ENCODE data around the gene PDGFB.
A peak's percentile ranks its signal among the peaks of the same experiment; 100 is the strongest.

The PDGFB gene

DNA sequence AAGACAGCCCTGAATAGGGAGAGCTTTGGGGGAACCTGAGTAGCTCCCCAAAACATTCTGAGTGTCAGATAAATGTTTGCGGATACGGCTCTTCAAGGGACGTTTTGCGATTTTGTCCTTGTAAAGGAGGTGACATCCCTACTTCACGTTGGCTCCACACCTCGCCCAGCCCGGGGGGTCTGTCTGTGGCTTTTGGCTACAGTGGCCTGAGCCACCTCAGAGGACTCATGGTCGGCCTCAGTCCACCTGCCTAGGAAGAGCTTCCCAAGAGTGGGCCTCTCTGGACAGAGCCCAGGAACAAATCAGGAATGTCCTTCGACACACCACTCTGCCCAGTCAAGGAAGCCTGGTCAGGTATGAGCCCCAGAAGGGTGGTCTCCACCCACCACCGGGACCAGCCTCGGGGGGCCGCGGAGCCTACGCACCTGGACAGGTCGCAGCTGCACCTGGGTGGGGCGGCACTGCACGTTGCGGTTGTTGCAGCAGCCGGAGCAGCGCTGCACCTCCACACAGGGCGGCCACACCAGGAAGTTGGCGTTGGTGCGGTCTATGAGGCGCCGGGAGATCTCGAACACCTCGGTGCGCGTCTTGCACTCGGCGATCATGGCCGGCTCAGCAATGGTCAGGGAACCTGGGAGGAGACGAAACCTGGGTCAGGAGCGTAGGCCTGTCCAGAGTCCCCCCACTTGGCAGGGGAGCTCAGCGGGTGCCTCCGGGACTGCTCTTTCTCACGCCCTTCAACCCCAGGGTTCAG, 13.4 kb downstream of the PDGFB start:
- Mint-ChIP-seq H3K4me1 (peaks cover 51% of the 10 kb centered on the region), H3K27me3 (peaks cover 80% of the 10 kb centered on the region)

DNA sequence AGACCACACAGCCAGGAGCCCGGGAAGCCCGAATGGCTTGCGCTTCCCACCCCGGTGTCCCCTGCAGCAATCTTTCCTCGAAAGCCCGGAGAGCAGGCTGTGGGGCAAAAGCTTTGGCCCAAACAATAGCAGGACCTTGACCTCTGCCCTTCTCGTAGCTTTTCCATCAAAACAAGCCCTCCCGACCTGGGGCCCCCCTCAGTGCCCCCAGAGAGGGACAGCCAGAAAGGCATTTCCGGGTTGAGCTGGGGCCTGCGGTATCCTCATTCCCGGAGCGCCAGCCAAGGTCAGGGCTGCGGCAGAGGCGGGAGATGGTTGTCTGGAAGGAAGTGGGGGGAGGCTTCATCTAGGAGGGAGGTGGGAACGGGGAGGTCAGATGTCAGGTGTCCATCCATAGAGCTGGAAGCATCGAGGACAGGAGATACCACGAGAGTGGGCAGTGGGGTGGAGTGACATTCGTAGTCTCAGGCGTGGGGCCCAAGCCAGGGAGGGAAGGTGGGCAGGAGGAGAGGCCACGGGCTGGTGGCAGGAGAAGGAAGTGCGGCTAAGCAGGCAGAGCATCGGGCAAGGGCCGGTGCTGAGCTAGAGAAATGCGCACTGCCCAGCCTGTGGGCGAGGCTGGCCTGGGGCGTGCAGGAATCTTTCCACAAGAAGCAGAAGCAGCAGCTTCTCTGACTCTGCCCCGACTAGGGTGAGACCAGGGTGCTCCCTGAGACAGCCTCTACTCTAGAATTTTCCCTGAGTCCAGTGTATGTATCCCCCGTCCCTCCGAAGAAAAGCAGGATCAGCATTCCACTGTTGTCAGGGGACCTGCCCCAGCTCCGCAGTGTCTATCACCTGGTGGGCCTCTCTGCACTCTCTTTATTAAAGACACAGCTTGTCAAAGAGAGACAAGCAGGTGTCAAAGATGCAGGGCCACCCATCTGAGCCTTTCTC, 14.3 kb downstream of the PDGFB start:
- Mint-ChIP-seq H3K4me1 (peaks cover 42% of the 10 kb centered on the region), H3K27ac (peak overlapping the region in 1 of 2 donors; percentile 57)
- ATAC-seq, result no peak

More for the DNA sequence above, 13.4 kb downstream of the PDGFB start:
- no peaks in the 10 kb centered on the region for H3K9me3 Mint-ChIP-seq
- H3K4me3 Mint-ChIP-seq, result no peak overlapping the region
- no peak for DNase-seq
- ATAC-seq, result no peak
- no peak overlapping the region for H3K27ac Mint-ChIP-seq

DNA sequence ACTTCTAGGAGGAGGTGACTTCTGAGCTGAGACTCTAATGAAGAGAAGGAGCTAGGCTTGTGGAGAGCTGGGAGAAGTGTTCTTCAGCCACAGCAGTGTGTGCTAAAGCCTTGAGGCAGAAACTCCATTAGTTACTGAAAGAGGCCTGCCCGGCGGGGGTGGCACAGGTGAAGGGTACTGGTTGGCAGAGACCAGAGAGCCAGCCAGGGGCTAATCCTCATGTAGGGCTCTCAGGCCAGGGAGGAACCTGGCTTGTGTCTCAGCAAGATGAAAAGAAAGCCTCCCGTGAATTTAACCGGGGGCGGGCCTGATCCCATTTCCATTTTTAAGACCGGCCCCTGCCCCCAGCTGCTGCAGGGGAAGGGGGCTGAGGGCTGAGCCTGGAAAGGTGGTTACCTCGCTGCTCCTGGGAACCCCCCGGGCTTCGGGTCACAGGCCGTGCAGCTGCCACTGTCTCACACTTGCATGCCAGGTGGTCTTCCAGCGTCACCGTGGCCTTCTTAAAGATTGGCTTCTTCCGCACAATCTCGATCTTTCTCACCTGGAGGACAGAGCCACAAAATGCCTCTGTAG, 15.0 kb downstream of the PDGFB start:
- DNase-seq (no peak), ATAC-seq (no peak)
- H3K27ac Mint-ChIP-seq, result no peak overlapping the region
- H3K4me1 Mint-ChIP-seq, result peaks cover 35% of the 10 kb centered on the region
- H3K4me3 Mint-ChIP-seq, result no peak overlapping the region
- H3K9me3 Mint-ChIP-seq, result no peaks in the 10 kb centered on the region
- H3K27me3 Mint-ChIP-seq, result peaks cover 70% of the 10 kb centered on the region

More for the DNA sequence above, 14.3 kb downstream of the PDGFB start:
- no peak for DNase-seq
- Mint-ChIP-seq H3K4me3 (no peak overlapping the region), H3K27me3 (peaks cover 77% of the 10 kb centered on the region), H3K9me3 (no peaks in the 10 kb centered on the region)

DNA sequence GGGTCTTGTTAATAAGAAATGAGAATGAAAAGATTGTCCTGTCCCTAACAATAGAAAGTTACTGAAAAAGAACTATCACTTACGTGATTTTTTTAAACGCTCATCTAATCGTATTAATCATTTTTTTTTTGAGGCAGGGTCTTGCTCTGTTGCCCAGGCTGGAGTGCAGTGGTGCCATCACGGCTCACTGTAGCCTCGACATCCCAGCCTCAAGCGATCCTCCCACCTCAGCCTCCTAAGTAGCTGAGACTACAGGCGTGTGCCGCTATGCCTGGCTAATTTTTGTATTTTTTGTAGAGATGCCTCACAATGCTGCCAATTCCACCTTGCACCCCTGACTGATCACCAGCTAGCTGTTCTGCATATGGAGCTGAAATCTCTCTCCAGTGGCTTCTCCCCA, 15.7 kb downstream of the PDGFB start:
- DNase-seq (no peak), ATAC-seq (no peak)
- peaks cover 63% of the 10 kb centered on the region for H3K27me3 Mint-ChIP-seq
- H3K4me3 Mint-ChIP-seq, result no peak overlapping the region
- H3K4me1 Mint-ChIP-seq, result peaks cover 28% of the 10 kb centered on the region
- no peaks in the 10 kb centered on the region for H3K9me3 Mint-ChIP-seq
- no peak overlapping the region for H3K27ac Mint-ChIP-seq

GRCh38 chr22:39227542-39228272, 17.1 kb downstream of the PDGFB start:
- peaks cover 60% of the 10 kb centered on the region for H3K27me3 Mint-ChIP-seq
- H3K27ac Mint-ChIP-seq, result no peak overlapping the region
- ATAC-seq, result no peak
- H3K9me3 Mint-ChIP-seq, result no peaks in the 10 kb centered on the region
- H3K4me1 Mint-ChIP-seq, result peaks cover 23% of the 10 kb centered on the region
- H3K4me3 Mint-ChIP-seq, result no peak overlapping the region
- DNase-seq, result no peak

DNA sequence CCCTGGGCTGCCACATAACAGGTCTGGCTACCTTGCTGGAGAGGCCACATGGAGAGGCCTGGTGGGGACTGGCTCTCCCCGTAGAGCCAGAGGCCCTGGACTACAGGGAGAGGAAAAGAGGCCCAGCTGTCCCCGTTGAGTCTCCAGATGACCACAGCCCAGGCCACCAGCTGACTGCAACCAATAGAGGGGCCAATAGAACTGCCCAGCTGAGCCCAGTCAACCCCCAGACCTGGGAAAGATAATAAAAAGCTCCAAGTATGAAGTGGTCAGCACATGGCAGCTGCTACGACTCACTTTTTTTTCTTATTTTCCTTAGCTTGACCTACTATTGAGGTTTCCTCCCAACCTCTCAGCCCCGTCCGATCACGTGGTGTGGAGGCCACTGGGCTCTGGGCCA, 18.4 kb downstream of the PDGFB start:
- peaks cover 24% of the 10 kb centered on the region for H3K4me1 Mint-ChIP-seq
- H3K9me3 Mint-ChIP-seq, result no peaks in the 10 kb centered on the region
- H3K27ac Mint-ChIP-seq, result no peak overlapping the region
- H3K4me3 Mint-ChIP-seq, result no peak overlapping the region
- H3K27me3 Mint-ChIP-seq, result peaks cover 50% of the 10 kb centered on the region
- DNase-seq (no peak), ATAC-seq (no peak)

GRCh38 chr22:39225591-39225990, 19.2 kb downstream of the PDGFB start:
- DNase-seq (no peak), ATAC-seq (no peak)
- no peak overlapping the region for H3K27ac Mint-ChIP-seq
- H3K4me1 Mint-ChIP-seq, result peaks cover 25% of the 10 kb centered on the region
- H3K9me3 Mint-ChIP-seq, result no peaks in the 10 kb centered on the region
- H3K27me3 Mint-ChIP-seq, result peaks cover 42% of the 10 kb centered on the region
- no peak overlapping the region for H3K4me3 Mint-ChIP-seq

GRCh38 chr22:39224550-39224949, 20.2 kb downstream of the PDGFB start:
- DNase-seq (no peak), ATAC-seq (no peak)
- Mint-ChIP-seq H3K9me3 (peaks cover 0 to 5% of the 10 kb centered on the region in 2 donors), H3K4me1 (peaks cover 17% of the 10 kb centered on the region), H3K27me3 (peaks cover 32% of the 10 kb centered on the region), H3K4me3 (no peak overlapping the region), H3K27ac (no peak overlapping the region)

DNA sequence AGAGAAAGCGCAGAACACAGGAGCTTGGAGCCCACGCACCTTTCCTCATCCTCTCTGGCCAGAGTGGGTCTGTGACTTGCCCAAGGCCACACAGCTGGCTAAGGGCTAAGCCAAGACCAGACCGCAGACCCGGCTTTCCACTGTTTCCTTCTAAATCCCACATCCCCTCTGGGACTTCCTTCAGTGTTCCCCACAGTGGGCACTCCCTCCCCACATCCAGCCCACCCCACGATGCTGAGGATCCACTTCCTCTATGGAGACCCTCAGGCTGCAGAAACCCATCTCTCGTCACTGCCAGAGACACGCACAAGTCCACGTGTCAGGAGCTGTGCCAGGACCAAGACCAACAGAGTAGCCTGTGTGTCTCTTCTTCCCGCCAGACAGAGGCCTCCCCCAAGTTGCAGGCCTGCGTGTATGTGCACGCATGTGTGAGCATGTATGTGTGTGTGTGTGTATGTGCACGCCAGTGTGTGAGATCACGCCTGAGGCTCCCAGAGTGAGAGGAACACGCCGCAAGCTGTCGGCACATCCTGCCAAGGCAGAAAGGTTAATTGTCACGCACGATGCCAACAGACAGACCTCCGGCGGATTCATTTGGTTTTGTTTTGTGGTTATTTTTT, 21.6 kb downstream of the PDGFB start:
- H3K27ac Mint-ChIP-seq, result peak overlapping the region in 1 of 2 donors; percentile 15
- ATAC-seq, result peak; percentile 63

GRCh38 chr22:39221999-39222686, 22.6 kb downstream of the PDGFB start:
- Mint-ChIP-seq H3K27ac (no peak overlapping the region), H3K4me1 (peaks cover 17% of the 10 kb centered on the region), H3K4me3 (no peak overlapping the region), H3K9me3 (peaks cover 0 to 6% of the 10 kb centered on the region in 2 donors), H3K27me3 (peaks cover 28% of the 10 kb centered on the region)
- ATAC-seq (no peak), DNase-seq (no peak)

More for the DNA sequence above, 21.6 kb downstream of the PDGFB start:
- no peak overlapping the region for H3K4me3 Mint-ChIP-seq
- DNase-seq, result no peak
- H3K9me3 Mint-ChIP-seq, result peaks cover 0 to 5% of the 10 kb centered on the region in 2 donors
- H3K27me3 Mint-ChIP-seq, result peaks cover 24% of the 10 kb centered on the region
- H3K4me1 Mint-ChIP-seq, result peaks cover 17% of the 10 kb centered on the region

DNA sequence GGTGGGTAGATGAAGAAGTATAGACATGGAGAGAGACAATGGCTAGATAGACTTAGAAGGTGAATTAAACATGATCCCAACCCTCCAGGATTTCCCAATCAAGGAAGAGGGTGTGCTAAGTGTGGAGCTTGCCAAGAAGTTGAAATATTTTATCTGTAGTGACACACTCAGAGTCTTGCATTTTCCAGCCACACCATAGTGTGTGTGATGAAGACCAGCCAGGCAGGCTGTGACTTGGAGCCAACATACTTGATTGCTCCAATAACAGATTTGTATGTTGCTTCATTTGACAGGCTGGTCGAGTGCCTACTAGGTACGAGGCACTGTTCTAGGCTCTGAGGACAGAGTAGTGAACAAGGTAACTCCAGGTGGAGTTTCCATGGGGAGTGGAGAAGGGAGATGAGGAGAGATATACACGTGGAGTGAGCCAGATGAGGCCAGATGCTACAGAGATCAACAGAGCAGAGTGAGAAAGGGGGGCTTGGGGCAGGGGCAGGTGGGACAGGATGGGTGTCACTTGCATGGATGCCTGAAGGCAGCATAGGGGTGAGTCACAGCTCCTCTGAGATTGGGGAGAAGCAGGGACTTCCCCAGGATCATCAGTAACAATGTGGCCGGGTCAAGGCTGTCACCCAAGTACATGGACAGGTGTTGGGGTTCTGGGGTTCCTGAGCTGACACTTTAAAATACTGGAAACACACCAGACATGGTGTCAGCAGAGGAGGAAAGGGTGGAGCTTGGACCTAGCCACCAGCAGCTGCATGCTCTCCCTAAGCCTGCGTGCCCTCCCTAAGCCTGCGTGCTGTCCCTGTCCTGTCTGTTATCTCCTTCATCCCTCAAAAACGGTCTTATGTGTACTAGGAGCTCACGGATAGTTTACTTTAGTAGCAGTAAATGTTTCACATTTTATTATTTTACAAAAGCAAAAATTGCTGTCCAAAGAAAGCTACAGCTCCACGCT, 23.6 kb downstream of the PDGFB start:
- DNase-seq, result no peak
- Mint-ChIP-seq H3K4me3 (no peak overlapping the region), H3K27me3 (peaks cover 30% of the 10 kb centered on the region), H3K4me1 (peaks cover 17% of the 10 kb centered on the region), H3K9me3 (peaks cover 0 to 9% of the 10 kb centered on the region in 2 donors), H3K27ac (no peak overlapping the region)
- peak; percentile 18 for ATAC-seq

DNA sequence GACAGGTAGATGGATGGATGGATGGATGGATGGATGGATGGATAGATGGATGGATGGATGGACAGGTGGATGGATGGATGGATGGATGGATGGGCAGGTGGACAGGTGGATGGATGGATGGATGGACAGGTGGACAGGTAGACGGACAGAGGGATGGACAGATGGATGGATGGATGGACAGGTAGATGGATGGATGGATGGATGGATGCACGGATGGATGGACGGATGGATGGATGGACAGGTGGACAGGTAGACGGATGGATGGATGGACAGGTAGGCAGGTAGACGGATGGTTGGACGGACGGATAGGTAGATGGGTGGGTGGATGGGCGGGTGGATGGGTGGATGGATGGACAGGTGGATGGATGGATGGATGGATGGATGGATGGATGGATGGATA, 24.3 kb downstream of the PDGFB start:
- Mint-ChIP-seq H3K27me3 (peaks cover 32% of the 10 kb centered on the region), H3K9me3 (peaks cover 0 to 9% of the 10 kb centered on the region in 2 donors)

More for the DNA sequence above, 24.3 kb downstream of the PDGFB start:
- ATAC-seq, result no peak
- H3K4me3 Mint-ChIP-seq, result no peak overlapping the region
- no peak overlapping the region for H3K27ac Mint-ChIP-seq
- H3K4me1 Mint-ChIP-seq, result peaks cover 22% of the 10 kb centered on the region
- DNase-seq, result no peak
